ENCODE measurements around the gene PLEKHA8. TPM values are rescaled to one million over a fixed set of nuclear protein-coding genes. Genes with fewer than 3 reads are reported as not detected.

Gene PLEKHA8
- total and polyA plus RNA-seq, 10 of the 15 experiments (the other 5 are each of a cell fraction or from before 2014, with no cell fraction given) = 1.1 to 13.2 (median 5.7) TPM

- Histone ChIP-seq H3K9ac (ENCODE audit: control insufficient read depth, insufficient read depth, low read length) (peak overlapping the region; percentile 68), H3K79me2 (ENCODE audit: control insufficient read depth, insufficient read depth, low read length) (no peaks in the 10 kb centered on the region), H3K4me2 (ENCODE audit: control insufficient read depth, insufficient read depth) (peak overlapping the region; percentile 81), H3K4me1 (ENCODE audit: control insufficient read depth, insufficient read depth, low read length) (peaks cover 25% of the 10 kb centered on the region), H2AFZ (ENCODE audit: control insufficient read depth, low read depth, low read length) (peak overlapping the region; percentile 90), H3K27ac (ENCODE audit: control insufficient read depth, insufficient read depth) (peak overlapping the region; percentile 87), H3K36me3 (ENCODE audit: control insufficient read depth in 2 of 2, insufficient read depth in 2 of 2, low read length in 1 of 2) (no peaks in the 10 kb centered on the region), H3K4me3 (peak overlapping the region; percentile 45), H4K20me1 (ENCODE audit: control insufficient read depth, insufficient read depth) (no peaks in the 10 kb centered on the region), H3K27me3 (replicated peaks in 1 of 2; ENCODE audit: control insufficient read depth in 2 of 2, insufficient read depth in 2 of 2, low read length in 1 of 2) (no peaks in the 10 kb centered on the region), H3K9me3 (replicated peaks; ENCODE audit: control insufficient read depth, insufficient read depth, low read length) (no peaks in the 10 kb centered on the region)
- WGBS (ENCODE audit: insufficient coverage, insufficient replicate concordance, low lambda C conversion rate, missing lambda C conversion rate) = 13% methylated on average over 3 of the region's 3 CpGs
- peak; percentile 61 for DNase-seq (ENCODE audit: low read depth, low spot score)
- ATAC-seq = peak; percentile 90
- CTCF ChIA-PET = interaction anchor here (1.0 to 10.4 kb wide), 15 partner anchors 12 to 152 kb away, joined by 3 to 78 read pairs (median 7); no protein-coding TSS in a partner anchor
- RAD21 ChIA-PET (ENCODE audit: unreplicated experiment) = interaction anchor here (0.7 to 7.5 kb wide), 26 partner anchors 8 to 172 kb away, joined by 3 to 75 read pairs (median 4); partner anchors contain the start of gene ZNRF2
- SMC1A ChIA-PET (ENCODE audit: uncharacterized antibody, unreplicated experiment) = interaction anchor here (0.8 to 11.2 kb wide), 21 partner anchors 9 to 152 kb away, joined by 3 to 87 read pairs (median 8); no protein-coding TSS in a partner anchor
- in situ Hi-C loops (cut with MboI) (no loop called here), intact Hi-C loops (cut with micrococcal nuclease; ENCODE audit: unreplicated experiment) (loop anchor here (5.0 kb wide), 2 partner anchors 33 to 268 kb away; no protein-coding TSS in a partner anchor)
- POLR2A ChIA-PET = interaction anchor here (0.6 to 2.2 kb wide), 13 partner anchors 12 to 144 kb away, joined by 3 to 6 read pairs (median 3); no protein-coding TSS in a partner anchor
- no peak for FAIRE-seq
- BruUV-seq (replicated peaks) = TSS peak; percentile 90
- TF ChIP-seq IRF4 (IDR thresholded peaks at IDR 0.05; ENCODE audit: low read depth, low read length) (no peak), CBFB (IDR thresholded peaks at IDR 0.05; ENCODE audit: low read depth) (no peak), NRF1 (conservative IDR thresholded peaks at IDR 0.05; ENCODE audit: low read depth, low read length) (no peak), RELA (IDR thresholded peaks at IDR 0.05; ENCODE audit: borderline replicate concordance, partially characterized antibody) (no peak), MEF2A (IDR thresholded peaks at IDR 0.05; ENCODE audit: insufficient read depth, low read depth, low read length) (no peak), GABPA (IDR thresholded peaks at IDR 0.05; ENCODE audit: low read depth) (no peak), HCFC1 (IDR thresholded peaks at IDR 0.05; ENCODE audit: low read length) (no peak; the same call in 1 of the 2 replicates), JUND (IDR thresholded peaks at IDR 0.05; ENCODE audit: low read depth, low read length) (no peak), EP300 (IDR thresholded peaks at IDR 0.05; ENCODE audit: borderline replicate concordance in 1 of 2, control insufficient read depth in 1 of 2, low read depth in 2 of 2, low read length in 2 of 2) (no peak), ATF2 (IDR thresholded peaks at IDR 0.05; ENCODE audit: low read length) (no peak), IKZF2 (IDR thresholded peaks at IDR 0.05) (peak; percentile 76 to 78), IKZF1 (conservative IDR thresholded peaks at IDR 0.05) (peak; percentile 66; the same call in 1 of the 2 replicates), SMAD5 (IDR thresholded peaks at IDR 0.05; ENCODE audit: low read depth) (no peak), RBBP5 (conservative IDR thresholded peaks at IDR 0.05) (peak; percentile 52; the same call in 1 of the 2 replicates), DPF2 (IDR thresholded peaks at IDR 0.05) (0 out of 2 replicates have a peak, but pooled peaks have one; percentile 51), ESRRA (IDR thresholded peaks at IDR 0.05; ENCODE audit: low read length) (peak; percentile 81; the same call in 1 of the 2 replicates)
- TF ChIP-seq, protein P1, sequence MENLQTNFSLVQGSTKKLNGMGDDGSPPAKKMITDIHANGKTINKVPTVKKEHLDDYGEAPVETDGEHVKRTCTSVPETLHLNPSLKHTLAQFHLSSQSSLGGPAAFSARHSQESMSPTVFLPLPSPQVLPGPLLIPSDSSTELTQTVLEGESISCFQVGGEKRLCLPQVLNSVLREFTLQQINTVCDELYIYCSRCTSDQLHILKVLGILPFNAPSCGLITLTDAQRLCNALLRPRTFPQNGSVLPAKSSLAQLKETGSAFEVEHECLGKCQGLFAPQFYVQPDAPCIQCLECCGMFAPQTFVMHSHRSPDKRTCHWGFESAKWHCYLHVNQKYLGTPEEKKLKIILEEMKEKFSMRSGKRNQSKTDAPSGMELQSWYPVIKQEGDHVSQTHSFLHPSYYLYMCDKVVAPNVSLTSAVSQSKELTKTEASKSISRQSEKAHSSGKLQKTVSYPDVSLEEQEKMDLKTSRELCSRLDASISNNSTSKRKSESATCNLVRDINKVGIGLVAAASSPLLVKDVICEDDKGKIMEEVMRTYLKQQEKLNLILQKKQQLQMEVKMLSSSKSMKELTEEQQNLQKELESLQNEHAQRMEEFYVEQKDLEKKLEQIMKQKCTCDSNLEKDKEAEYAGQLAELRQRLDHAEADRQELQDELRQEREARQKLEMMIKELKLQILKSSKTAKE (IDR thresholded peaks at IDR 0.05; ENCODE audit: low read depth, poor library complexity, severe bottlenecking) = no peak
- TF ChIP-seq, protein P2, sequence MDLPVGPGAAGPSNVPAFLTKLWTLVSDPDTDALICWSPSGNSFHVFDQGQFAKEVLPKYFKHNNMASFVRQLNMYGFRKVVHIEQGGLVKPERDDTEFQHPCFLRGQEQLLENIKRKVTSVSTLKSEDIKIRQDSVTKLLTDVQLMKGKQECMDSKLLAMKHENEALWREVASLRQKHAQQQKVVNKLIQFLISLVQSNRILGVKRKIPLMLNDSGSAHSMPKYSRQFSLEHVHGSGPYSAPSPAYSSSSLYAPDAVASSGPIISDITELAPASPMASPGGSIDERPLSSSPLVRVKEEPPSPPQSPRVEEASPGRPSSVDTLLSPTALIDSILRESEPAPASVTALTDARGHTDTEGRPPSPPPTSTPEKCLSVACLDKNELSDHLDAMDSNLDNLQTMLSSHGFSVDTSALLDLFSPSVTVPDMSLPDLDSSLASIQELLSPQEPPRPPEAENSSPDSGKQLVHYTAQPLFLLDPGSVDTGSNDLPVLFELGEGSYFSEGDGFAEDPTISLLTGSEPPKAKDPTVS (IDR thresholded peaks at IDR 0.05; ENCODE audit: low read depth, low read length) = no peak
Observed at GRCh38 chr7:30178748-30179436, 150.7 kb downstream of the PLEKHA8 start.
